Ishikawa (cell line): Measurements from ENCODE around the gene SPP2.

Experiments used
- EP300 ChIP-seq: IDR thresholded peaks from 2 replicates; pipeline ENCODE4 v1.6.1; 2012; ENCODE audit warnings: borderline replicate concordance
- TEAD4 ChIP-seq: IDR thresholded peaks from 2 replicates; pipeline ENCODE4 v1.6.1; 2012
- YY1 ChIP-seq: IDR thresholded peaks from 2 replicates; pipeline ENCODE4 v1.6.1; 2012; ENCODE audit warnings: low read depth
- TF ChIP-seq, protein P1 (sequence below): IDR thresholded peaks from 2 replicates; pipeline ENCODE4 v1.6.1; 2012
- TF ChIP-seq, protein P2 (sequence below): IDR thresholded peaks from 2 replicates; pipeline ENCODE4 v1.6.1; 2012

DNA sequence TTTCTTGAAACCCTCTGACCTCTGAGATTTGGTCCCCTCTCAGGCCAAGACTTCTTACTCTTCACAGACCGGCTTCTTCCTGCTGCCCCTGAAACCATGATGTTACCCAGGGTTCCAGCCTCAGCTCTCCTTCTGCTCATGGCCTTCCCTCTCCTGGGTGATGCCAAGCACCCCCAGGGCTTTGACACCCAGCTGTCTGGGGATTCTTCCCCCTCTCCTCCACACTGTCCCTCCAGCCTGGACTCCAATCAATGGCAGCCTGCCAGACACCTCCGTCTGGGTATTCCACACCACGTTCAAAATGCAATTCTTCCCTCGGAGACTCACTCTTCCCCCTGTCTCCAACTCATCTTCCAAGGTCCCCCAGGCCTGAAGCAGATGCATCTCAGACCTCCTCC is 25.0 kb downstream of the SPP2 start:
- TF ChIP-seq YY1 (no peak), EP300 (no peak), TEAD4 (no peak)
- TF ChIP-seq, protein P1, sequence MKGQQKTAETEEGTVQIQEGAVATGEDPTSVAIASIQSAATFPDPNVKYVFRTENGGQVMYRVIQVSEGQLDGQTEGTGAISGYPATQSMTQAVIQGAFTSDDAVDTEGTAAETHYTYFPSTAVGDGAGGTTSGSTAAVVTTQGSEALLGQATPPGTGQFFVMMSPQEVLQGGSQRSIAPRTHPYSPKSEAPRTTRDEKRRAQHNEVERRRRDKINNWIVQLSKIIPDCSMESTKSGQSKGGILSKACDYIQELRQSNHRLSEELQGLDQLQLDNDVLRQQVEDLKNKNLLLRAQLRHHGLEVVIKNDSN: no peak
- TF ChIP-seq, protein P2, sequence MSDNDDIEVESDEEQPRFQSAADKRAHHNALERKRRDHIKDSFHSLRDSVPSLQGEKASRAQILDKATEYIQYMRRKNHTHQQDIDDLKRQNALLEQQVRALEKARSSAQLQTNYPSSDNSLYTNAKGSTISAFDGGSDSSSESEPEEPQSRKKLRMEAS: no peak
